SK-N-SH (cell line): ENCODE data around the gene MAPKAPK5.

Source experiments
- CTCF ChIP-seq: fragments of 200-600 bp; sonication (generic); IDR thresholded peaks from 2 replicates; pipeline ENCODE4 v1.6.1; 2017; ENCODE audit warnings: antibody characterized with exemption, mild to moderate bottlenecking, moderate library complexity
- EZH2phosphoT487 ChIP-seq: fragments of 200-600 bp; sonication (generic); IDR thresholded peaks from 2 replicates; pipeline ENCODE4 v1.6.1; 2017; ENCODE audit warnings: low read depth, mixed run types, mild to moderate bottlenecking, antibody characterized with exemption, moderate library complexity, borderline replicate concordance
- FOXM1 ChIP-seq: IDR thresholded peaks from 2 replicates; pipeline ENCODE4 v1.4.0; 2012; ENCODE audit warnings: low read depth, mild to moderate bottlenecking
- GABPA ChIP-seq: IDR thresholded peaks from 2 replicates; pipeline ENCODE4 v1.4.0; 2012; ENCODE audit warnings: low read depth, mild to moderate bottlenecking
- JUND ChIP-seq: IDR thresholded peaks from 2 replicates; pipeline ENCODE4 v1.4.0; 2012
- MAX ChIP-seq: IDR thresholded peaks from 2 replicates; pipeline ENCODE4 v1.4.0; 2012; ENCODE audit warnings: low read depth
- POLR2AphosphoS5 ChIP-seq: IDR thresholded peaks from 2 replicates; pipeline ENCODE4 v1.6.1; 2012; ENCODE audit warnings: low read depth, low read length
- RAD21 ChIP-seq: IDR thresholded peaks from 2 replicates; pipeline ENCODE4 v1.6.1; 2012; ENCODE audit warnings: mild to moderate bottlenecking, low read length
- USF2 ChIP-seq: fragments of 150-350 bp; IDR thresholded peaks from 2 replicates; pipeline ENCODE4 v1.6.1; 2017; ENCODE audit warnings: antibody characterized with exemption, low read length, low read depth, borderline replicate concordance
- YY1 ChIP-seq: IDR thresholded peaks from 2 replicates; pipeline ENCODE4 v1.4.0; 2012; ENCODE audit warnings: low read depth, mild to moderate bottlenecking

- no peak for TF ChIP-seq GABPA
- no peak for TF ChIP-seq CTCF
- no peak for TF ChIP-seq EZH2phosphoT487
- no peak for TF ChIP-seq MAX
- no peak for TF ChIP-seq USF2
- TF ChIP-seq RAD21 = no peak
- TF ChIP-seq FOXM1 = no peak
- TF ChIP-seq POLR2AphosphoS5 = no peak
- TF ChIP-seq JUND = no peak
- no peak for TF ChIP-seq YY1
Measured at GRCh38 chr12:111870706-111871105, 28.7 kb downstream of the MAPKAPK5 start.
